Activated CD4-positive, alpha-beta T cell treated with anti-CD3 and anti-CD28 coated beads, Interleukin-2, Interleukin-4, amounts not matched to agents 100 ng/mL and 50 ng/mL, durations not matched to agents 16 hours and 8 hours (primary cell): ENCODE results near the gene PVRIG.
"Not testable (repeated sequence)": the region's sequence is repeated elsewhere in the genome, so short reads cannot be mapped to it uniquely, and the experiment has no call there.

Experiments
- DNase-seq: peaks from one replicate; pipeline ENCODE4 v3.0.0-alpha.2; 2020; ENCODE audit warnings: low spot score

Gene PVRIG

DNA sequence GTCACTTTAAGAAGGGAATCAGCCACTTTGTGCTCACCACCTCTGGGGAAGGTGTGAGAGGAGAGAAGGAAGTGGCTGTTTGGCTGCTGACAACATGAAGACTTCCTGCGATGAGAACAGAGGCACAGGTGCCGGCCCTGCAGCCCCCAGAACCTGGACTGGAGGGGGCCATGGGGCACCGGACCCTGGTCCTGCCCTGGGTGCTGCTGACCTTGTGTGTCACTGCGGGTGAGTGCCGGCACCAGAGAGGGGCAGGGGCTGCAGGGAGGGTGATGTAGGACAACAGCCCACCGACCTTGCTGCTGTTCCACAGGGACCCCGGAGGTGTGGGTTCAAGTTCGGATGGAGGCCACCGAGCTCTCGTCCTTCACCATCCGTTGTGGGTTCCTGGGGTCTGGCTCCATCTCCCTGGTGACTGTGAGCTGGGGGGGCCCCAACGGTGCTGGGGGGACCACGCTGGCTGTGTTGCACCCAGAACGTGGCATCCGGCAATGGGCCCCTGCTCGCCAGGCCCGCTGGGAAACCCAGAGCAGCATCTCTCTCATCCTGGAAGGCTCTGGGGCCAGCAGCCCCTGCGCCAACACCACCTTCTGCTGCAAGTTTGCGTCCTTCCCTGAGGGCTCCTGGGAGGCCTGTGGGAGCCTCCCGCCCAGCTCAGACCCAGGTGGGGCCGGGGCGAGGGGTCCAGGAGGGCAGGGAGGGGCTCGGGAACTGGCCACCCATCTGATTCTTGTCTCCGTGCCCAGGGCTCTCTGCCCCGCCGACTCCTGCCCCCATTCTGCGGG lies at the start of gene PVRIG:
TSS of gene PVRIG (plus strand) at position 149 of the 785 bp plus-strand sequence. CDS start at position 171, 22 bp downstream.
- peak; percentile 41 for DNase-seq

DNA sequence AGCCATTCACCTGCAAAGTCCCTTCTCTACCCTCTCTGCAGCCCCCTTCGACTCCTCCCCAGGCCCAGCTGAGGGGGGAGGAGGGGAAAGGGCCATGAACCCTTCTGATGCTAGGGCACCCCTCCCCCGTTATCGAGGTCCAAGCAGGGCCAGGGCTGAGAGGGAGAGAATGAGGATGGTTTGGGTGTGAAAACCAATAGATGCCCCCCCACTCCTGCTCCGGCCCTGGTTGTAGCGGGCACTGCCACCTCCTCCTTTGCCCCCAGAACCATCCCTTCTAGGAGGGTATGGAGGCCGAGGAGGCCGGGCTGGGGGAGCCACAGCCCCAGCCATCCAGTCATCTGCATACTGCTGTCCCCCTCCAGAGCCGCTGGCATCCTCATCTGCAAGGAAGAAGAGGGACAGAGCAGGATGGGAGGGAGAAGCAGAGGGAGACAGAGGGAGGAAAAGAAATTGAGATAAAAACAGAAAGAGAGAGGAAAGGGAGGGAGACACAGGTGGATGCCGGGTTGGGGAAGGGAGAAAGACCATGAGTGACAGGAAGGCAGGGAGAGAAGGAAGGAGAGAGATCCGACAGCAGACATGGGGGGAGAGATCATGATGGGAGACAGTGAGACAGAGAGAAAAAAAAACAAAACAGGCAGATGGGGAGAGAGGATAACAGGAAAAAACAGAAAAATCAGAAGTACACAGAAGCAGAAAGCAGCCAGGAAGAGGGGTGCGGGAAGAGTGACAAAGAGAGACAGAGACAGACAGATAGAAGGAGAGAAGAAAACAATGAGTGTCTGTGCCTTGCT lies 49.5 kb upstream of the PVRIG start:
- DNase-seq, result no peak

DNA sequence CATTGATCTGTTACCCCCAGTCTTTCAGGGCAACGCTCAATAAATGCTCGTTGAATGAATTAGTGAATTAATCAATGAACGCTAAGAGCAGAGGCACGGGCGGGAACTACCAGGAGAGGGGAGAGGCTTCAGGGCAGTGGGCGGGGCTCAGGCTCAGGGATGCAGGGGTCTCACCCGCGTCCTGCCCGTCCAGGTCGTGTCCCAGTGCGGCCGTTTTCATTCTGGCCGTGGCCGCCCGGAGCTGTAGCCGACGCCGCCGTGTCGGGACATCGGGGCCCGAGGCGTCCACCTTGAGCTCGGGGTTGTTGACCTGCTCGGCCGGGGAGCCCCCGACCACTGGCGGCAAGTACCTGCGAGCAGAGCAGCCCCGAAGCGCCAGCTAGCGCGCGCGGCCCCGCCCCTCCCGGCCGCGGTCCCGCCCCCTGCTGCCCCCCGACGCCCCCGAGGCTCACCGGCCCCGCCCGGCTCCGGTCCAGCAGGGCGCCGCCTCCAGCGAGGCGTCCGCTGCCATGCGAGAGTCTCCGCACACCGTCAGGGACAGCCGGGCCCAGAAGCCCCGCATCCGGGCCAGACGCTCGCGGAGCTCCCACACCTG lies 48.6 kb upstream of the PVRIG start:
- DNase-seq, result no peak

DNA sequence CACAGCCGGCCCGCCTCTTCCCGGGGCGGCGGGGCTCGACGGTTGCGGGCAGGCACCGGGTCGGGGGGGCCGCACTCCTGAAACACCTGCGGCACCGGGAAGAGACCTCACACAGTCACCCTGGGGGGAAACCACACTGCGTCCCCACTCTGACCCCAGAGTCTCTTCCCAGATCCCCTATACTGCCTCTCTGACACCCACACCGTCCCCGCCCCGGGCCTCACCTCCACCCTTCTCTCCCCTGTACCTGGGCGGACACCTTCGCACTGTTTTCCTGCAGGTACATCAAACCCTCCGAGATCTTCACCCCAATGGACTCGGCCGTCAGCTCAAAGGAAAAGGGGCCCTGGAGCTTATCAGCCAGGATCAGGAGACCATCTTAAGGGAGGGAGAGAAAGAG lies 47.9 kb upstream of the PVRIG start:
- no peak for DNase-seq

DNA sequence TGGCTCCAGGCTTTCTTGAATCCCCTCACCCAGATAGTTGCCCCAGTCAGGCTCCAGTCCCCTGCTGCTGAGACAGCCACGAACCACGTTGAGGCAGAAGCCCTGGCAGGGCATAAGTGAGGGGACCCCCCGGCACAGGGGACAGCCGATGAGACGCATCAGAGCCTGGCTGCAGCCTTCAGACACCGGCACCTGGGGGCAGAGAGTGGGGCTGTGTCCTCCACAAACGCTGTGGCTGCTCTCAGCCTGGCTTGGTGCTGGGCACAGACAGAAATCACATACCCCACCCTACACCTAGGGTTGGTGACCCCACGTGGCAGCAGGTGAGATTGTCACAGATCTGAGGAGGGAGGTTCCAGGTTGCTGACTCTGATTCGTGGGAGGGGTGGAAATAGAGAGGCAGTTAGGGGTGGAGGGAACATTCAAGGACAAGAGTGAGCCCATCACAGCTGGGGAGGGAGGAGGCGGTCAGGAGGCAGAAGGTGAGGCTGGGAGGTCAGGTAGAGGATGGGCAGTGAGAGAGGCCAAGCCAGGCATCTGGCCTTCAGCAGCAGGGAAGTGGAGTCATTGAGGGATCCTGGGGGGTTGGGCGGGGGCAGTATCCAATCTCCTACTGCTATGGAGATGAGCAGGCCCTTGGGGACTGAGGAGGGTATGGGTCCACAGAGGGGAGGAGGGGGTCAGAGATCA lies 45.8 kb upstream of the PVRIG start:
- DNase-seq, result no peak

DNA sequence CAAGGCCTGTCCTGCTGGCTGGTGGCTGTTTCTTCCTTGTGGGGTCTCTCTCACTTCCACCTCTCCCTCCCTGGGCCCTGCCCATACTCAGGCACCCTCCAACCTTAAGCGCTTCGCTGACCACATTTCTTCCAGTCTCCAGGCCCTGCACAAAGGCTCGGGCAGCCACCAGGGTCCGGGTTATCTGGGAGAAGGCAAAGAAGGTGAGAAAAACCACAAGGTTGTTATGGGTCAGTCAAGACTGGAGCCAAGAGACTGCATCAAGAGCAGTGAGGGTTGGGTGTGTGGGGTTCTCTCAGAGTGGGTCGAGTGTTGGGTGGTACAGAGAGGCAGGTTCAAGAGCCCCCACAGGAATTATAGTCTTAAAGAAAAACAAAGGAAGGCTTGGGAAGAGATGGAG lies 45.2 kb upstream of the PVRIG start:
- DNase-seq, result no peak

DNA sequence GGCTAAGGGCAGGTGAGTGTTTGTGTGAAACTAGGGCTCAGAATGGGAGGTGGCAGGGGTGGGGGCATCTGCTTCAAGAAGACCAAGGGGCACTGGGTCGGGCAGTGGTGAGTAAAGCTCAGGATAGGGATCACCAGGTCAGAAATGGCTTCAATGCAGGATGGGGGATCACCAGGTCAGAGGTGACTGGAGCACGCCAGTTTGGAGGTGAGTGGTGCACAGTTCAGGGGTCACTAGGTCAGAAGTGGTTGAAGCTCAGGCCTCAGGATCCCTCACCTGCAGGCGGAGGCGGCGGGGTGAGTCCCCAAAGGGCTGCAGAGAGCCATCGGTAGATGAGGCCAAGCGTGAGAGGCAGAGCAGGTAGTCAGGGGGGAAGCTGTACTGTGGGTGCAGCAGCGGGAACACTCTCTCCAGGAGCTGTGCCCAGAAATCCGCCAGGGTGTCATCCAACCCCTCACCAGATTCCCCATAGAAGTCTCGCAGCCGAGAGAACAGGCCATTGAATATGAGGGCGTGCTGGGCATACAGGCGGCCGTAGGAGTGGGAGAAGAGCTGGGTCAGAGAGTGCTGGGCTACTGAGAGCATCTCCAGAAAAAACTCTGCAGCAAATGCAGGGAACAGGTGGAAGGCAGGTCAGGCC lies 44.3 kb upstream of the PVRIG start:
- no peak for DNase-seq

DNA sequence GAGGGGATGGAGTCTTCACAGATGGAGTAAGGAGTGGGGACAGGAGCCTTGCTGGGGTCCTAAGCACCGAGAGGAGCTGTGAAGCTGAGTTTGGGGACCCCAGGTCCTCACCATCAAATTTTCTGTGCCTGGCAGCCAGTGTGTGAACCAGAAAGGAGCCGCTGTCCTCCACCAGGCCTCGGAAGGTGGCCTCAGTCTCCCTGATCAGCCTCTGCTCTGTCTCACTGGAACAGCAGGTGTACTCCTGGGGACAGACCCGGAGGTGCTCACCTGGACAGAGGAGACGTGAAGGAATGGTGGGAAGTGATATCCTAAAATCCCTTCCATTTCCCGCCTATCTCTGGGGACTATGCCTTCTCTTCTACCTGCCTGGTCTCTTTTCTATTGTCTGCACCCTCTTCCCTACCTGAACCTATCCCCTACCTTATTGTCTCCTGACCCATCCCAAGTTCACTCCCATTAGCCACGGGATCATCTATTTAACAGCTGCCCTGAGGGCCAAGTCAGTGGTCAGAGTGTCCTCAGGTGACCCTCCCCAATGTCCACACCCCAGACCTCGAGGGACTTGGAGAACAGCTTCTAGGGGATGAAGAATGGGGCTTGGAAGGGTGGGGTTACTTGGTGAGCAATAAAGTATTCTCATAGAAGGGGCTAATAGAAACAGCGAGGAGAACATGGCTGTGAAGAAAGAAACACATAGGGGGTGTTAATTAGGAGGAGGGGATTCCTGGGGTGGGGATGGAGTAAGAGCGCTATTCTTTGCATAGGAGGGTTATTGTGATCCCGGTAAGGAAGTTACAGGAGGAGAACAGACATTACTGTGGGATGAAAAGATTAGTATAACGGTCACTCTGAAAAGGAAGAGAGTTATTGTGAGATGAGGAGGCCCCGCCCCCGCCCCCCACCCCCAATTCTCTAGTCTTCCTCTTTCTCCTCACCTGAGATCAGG lies 43.4 kb upstream of the PVRIG start:
- no peak for DNase-seq

DNA sequence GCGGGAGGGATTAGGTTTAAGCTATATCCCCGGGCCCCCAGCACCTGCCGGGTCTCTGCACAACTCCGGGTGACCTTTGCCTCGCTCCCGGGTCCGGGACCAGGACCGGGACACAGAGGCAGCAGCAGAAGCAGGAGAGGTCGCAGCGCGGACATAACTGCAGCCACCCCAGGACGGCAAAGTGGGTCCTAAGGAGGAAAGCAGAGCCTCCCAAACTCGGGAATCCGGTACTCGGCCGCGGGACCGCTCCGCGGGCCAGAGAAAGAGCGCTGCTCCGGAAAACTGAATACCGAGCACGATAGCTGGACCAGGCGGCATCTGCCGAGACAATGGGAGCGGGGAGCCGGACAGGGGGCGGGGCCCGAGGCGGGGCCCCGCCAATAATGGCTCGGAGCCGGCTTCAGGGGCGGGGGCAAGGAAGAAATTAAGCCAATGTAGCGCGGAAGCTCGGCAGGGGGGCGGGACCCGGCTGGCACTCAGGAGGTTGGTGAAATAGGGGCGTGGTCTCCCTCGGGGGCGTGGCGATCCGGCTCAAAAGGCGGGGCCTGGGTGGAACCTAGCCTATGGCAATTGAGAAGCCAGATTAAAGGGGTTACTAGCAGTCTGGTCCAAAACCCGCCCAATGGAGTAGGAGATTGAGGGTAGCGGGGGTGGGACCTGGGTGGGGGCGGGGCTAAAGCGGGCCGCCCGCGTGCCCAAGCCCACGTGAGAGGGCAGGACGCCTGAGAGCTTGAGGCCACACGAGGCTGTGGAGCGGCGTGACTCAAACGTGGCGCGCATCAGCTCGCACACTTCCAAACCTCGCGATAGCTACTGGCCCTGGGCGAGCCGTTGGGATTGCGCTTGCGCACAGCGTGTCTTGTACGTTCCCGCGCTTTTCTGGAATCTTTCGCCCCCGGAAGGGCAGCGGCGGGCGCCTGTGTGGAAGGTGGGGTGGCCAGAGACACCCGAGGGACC lies 42.4 kb upstream of the PVRIG start, which contains the start of the genes GPC2 and STAG3:
TSS of gene GPC2 (minus strand) at position 337 of the 957 bp plus-strand sequence. CDS start at position 155, 182 bp downstream.
TSS of gene STAG3 (plus strand) at position 874 of the 957 bp plus-strand sequence. CDS start 2,639 bp downstream, outside the sequence.
- DNase-seq, result peak; percentile 97

DNA sequence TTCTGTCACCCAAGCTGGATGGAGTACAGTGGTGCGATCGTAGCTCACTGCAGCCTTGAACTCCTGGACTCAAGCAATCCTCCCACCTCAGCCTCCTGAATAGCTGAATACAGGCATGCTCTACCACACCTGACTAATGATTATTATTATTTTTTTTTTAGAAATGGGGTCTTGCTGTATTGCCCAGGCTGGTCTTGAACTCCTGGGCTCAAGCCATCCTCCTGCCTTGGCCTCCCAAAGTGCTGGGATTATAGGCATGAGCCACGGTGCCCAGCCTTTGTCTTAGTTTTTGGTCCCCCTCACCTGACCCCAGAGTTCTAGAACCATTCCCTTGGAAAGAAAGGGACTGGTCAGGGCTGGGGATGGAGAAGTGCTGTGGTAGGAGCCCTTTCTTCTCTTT lies 39.7 kb upstream of the PVRIG start:
- not testable (repeated sequence) for DNase-seq

DNA sequence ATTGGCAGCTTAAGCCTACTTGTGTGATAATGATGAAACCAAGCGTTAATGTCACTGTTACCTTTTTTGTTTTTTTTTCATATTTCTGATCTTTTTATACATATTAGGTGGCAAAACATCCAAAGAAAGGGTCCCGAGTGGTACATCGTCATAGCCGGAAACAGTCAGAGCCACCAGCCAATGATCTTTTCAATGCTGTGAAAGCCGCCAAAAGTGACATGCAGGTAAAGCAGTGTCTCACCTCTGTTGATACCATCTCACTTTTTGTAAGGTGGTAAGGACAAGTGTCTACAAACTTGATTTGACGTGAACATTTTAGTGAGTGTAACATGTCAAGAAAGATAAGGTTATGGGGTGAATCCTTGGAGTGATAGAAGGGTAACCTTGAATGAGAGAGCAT lies 37.1 kb upstream of the PVRIG start:
- not testable (repeated sequence) for DNase-seq

DNA sequence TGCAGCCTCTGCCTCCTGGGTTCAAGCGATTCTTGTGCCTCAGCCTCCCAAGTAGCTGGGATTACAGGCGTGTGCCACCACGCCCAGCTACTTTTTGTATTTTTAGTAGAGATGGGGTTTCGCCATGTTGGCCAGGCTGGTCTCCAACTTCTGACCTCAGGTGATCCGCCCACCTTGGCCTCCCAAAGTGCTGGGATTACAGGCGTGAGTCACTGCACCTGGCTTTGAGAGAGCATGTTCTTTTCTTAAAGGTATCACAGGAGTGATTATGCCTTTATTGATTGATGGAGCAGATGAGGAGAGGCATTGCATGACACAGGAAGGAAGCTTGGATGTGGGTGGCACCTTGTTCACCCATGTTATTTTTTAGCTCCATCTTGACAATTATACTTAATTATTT lies 36.7 kb upstream of the PVRIG start:
- not testable (repeated sequence) for DNase-seq

DNA sequence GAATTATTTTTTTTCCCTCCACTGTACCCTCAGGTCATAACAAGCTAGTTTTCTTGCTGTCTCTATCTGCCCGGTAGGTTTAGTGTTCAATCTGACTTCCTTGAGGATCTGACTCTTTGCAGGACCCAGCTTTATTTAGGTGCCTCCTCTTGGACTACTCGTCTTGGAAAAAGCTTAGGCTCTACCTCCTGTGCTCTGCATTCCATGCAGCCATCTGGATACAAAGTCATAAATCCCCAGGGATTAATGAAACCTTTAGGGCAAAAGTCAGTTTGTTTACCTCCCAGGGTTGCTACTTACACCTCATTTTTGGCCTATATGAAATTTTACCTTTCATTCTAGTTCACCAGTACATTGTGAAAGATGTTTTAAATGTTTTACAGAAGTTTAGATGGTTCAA lies 34.0 kb upstream of the PVRIG start:
- no peak for DNase-seq

DNA sequence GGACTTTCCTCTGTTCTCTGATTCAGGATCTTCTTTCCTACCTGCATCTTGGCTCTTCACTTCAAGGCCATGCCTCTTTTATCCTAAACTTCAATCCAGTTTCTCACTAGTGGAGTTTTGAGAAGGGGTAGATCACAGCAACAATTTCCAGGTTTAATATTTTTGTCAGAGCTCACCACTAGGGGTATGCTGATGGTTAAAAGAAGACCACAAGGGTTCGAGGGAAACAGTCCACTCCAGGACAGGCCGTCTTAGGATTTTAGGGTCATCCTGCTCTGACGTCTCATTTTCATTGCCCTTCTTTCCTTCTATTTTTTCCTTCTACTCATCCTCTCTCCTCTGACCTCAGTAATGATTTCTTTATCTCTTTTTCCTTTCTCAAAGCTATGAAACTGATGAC lies 30.7 kb upstream of the PVRIG start:
- no peak for DNase-seq

DNA sequence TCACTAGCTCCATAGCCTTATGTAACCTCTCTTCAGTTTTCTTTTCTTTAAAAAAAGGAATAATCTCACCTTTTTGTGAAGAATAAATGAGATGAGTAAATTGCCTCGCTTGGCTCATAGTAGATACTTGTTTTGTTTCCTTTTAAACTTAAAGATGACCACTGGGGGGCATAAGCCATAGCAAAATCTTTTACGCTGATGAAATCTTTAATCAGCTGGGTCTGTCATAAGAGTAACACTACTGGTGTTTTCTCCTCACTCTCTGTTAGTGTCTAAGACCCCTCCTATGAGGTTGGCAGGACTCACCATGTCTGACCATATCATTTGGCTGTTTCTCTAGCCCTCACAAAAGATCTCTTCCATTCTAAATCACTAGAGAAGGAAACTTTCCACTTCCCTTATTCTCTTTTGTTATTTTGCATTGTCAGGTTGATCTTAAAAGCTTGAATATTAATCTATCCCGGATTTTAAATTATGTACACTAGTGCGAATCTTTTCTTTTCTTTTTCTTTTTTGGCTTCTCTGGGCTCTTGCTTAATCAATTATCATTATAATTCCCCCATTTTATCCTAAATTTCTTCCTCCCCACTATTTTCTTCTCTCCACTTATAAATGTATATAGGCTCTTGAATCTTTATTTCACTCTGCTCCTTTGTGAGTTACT lies 29.6 kb upstream of the PVRIG start:
- peak; percentile 66 for DNase-seq

DNA sequence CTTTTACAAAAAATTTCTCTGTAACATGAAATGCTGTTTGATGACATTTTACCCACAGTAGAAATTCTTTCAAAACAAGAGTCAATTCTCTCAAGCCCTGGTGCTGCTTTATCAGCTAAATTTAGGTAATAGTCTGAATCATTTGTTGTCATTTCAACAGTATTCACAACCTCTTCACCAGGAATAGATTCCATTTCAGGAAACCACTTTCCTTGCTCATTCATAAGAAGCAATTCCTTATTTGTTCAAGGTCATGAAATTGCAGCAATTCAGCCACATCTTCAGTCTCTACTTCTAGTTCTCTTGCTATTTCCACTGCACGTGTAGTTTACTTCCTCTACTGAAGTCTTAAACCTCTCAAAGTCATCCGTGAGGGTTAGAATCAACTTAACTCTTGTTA lies 28.0 kb upstream of the PVRIG start:
- no peak for DNase-seq

DNA sequence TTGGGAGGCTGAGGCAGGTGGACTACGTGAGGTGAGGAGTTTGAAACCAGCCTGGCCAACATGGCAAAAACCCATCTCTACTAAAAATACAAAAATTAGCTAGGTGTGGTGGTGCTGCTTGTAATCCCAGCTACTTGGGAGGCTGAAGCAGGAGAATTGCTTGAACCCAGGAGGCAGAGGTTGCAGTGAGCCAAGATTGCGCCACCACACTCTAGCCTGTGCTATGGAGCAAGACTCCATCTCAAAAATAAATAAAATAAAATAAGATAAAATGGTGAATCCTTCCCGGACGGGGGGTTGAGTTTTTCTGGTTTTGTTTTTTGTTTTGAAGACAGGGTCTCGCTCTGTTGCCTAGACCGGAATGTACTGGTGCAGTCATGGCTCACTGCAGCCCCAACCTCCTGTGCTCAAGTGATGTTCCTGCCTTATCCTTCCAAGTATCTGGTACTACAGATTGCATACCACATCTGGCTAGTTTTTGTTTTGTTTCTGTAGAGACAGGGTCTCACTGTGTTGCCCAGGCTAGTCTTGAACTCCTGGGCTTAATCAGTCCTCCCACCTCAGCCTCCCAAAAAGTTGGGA lies 27.4 kb upstream of the PVRIG start:
- DNase-seq, result not testable (repeated sequence)

DNA sequence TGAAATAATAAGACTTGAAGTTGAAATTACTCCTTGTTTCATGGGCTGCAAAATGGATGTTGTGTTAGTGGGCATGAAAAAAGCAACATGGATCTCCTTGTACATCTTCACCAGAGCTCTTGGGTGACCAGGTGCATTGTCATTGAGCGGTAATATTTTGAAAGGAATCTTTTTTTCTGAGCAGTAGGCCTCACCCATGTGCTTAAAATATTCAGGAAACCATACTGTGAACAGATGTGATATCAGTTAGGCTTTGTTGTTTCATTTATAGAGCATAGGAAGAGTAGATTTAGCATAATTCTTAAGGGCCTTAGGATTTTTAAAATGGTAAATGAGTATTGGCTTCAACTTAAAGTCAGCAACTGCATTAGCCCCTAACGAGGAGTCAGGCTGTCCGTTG lies 26.8 kb upstream of the PVRIG start:
- no peak for DNase-seq
